Endodermal cell (in vitro differentiated cells): ENCODE data around the gene CEND1. TPM values are rescaled to one million over a fixed set of nuclear protein-coding genes. Genes with fewer than 3 reads are reported as not detected.
A peak's percentile ranks its signal among the peaks of the same experiment; 100 is the strongest.

Experiments used
- DNase-seq: peaks from one replicate; pipeline ENCODE4 v3.0.0-alpha.2; 2017
- H3K27ac ChIP-seq: 2 replicates; pipeline ENCODE4 v1.5.1; 2013; ENCODE audit warnings: mild to moderate bottlenecking, low read depth, low read length, moderate library complexity
- H3K27me3 ChIP-seq: 2 replicates; pipeline ENCODE4 v1.6.1; 2013; ENCODE audit warnings: mild to moderate bottlenecking, low read length, moderate library complexity; ENCODE audit not compliant: insufficient read depth, control insufficient read depth, poor library complexity, severe bottlenecking
- H3K36me3 ChIP-seq: 2 replicates; pipeline ENCODE4 v1.7.0; 2013; ENCODE audit warnings: mild to moderate bottlenecking, low read length, moderate library complexity; ENCODE audit not compliant: control insufficient read depth, insufficient read depth
- H3K4me1 ChIP-seq: one replicate; pipeline ENCODE4 v1.7.0; 2013; ENCODE audit warnings: low read length; ENCODE audit not compliant: control insufficient read depth, insufficient read depth
- H3K4me3 ChIP-seq: 2 replicates; pipeline ENCODE4 v1.5.1; 2013; ENCODE audit warnings: mild to moderate bottlenecking, low read length, moderate library complexity
- H3K9ac ChIP-seq: 2 replicates; pipeline ENCODE4 v1.6.1; 2013; ENCODE audit warnings: mild to moderate bottlenecking, low read length, moderate library complexity; ENCODE audit not compliant: poor library complexity, severe bottlenecking; ENCODE audit errors: extremely low read depth
- H3K9me3 ChIP-seq: 2 replicates; pipeline ENCODE4 v1.6.1; 2013; ENCODE audit warnings: mild to moderate bottlenecking, low read length, moderate library complexity; ENCODE audit not compliant: control insufficient read depth
- H3K27ac Mint-ChIP-seq: 2 replicates; pipeline ENCODE4 v1.8.0; 2020; ENCODE audit warnings: mixed read lengths
- H3K27me3 Mint-ChIP-seq: 2 replicates; pipeline ENCODE4 v1.8.0; 2021; ENCODE audit warnings: mild to moderate bottlenecking, mixed read lengths; ENCODE audit not compliant: insufficient read depth
- H3K36me3 Mint-ChIP-seq: 2 replicates; pipeline ENCODE4 v1.8.0; 2020; ENCODE audit warnings: low read depth, mixed read lengths
- H3K4me1 Mint-ChIP-seq: 2 replicates; pipeline ENCODE4 v1.8.0; 2020; ENCODE audit warnings: mixed read lengths
- H3K4me3 Mint-ChIP-seq: 2 replicates; pipeline ENCODE4 v1.8.0; 2020; ENCODE audit warnings: mild to moderate bottlenecking, moderate library complexity, mixed read lengths
- H3K9me3 Mint-ChIP-seq: 2 replicates; pipeline ENCODE4 v1.8.0; 2020; ENCODE audit warnings: mild to moderate bottlenecking, mixed read lengths
- WGBS, 2 experiments: methylation state at CpG; one replicate each; pipeline versions ENCODE4 v1.1.5 to v1.1.7; 2013; ENCODE audit warnings: missing lambda C conversion rate in 2 of 2, mixed read lengths in 1 of 2; ENCODE audit not compliant: insufficient coverage in 1 of 2, insufficient read length in 1 of 2; 5-methylcytosine and 5-hydroxymethylcytosine counted together
- total RNA-seq, 2 donors: library from RNA; stranded (reverse); fragmentation: NEBNext Ultra II Directional in 1 of 2; extraction: Animal tissue kit (Norgen Biotek cat#: 25700) in 1 of 2; gene quantifications; 2 replicates in 1 of 2; 3 replicates in 1 of 2; pipeline ENCODE4 v1.2.1, GENCODE V29; 2021
- TF ChIP-seq, protein P1 (sequence below): fragments of 200-600 bp; sonication (generic); conservative IDR thresholded peaks from 2 replicates; pipeline ENCODE4 v1.5.0; 2021; ENCODE audit warnings: antibody characterized with exemption, mild to moderate bottlenecking

CEND1 gene
- total RNA-seq, 2 donors from 2014 or later: not detected

DNA sequence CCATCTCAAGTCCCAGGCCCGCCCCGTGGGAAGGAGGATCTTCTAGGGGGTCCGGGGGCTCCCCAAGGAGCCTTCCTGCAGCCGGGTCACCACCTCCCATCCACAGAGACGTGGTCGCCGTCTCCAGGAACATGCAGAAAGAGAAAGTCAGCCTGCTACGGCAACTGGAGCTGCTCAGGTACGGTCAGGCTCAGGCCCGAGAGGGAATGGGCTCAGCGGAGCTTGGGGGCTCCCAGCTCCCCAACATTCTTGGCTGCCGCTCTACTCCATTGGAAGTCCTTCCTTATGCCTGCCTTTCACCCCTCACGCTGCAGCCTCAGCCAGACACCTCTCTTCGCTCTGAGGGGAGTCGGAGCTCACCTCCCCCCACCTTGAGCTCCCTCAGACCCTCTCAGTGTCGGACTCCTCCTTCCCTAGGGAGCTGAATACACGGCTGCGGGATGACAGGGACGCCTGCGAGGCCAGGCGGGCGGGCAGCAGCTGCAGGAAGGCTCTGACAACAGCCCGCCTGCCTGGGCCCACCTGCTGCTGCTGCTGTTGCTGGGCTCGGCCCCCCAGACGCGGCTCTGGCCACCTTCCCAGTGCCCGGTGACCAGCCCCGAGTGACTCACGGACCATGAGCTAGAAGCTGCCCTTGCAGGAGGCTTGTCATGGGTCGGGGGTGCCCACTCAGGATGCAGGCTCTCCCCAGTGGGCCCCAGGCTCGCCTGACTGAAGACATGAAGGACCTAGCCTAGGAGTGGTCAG is 41.4 kb upstream of the CEND1 start:
- Histone ChIP-seq H3K36me3 (peaks cover under 1% of the 10 kb centered on the region), H3K4me3 (no peak overlapping the region), H3K27ac (no peak overlapping the region), H3K27me3 (peaks cover 53% of the 10 kb centered on the region), H3K9ac (no peak overlapping the region), H3K4me1 (peaks cover 20% of the 10 kb centered on the region), H3K9me3 (no peaks in the 10 kb centered on the region)
- H3K27ac Mint-ChIP-seq: no peak overlapping the region
- peaks cover 24% of the 10 kb centered on the region for H3K4me1 Mint-ChIP-seq
- TF ChIP-seq, protein P1, sequence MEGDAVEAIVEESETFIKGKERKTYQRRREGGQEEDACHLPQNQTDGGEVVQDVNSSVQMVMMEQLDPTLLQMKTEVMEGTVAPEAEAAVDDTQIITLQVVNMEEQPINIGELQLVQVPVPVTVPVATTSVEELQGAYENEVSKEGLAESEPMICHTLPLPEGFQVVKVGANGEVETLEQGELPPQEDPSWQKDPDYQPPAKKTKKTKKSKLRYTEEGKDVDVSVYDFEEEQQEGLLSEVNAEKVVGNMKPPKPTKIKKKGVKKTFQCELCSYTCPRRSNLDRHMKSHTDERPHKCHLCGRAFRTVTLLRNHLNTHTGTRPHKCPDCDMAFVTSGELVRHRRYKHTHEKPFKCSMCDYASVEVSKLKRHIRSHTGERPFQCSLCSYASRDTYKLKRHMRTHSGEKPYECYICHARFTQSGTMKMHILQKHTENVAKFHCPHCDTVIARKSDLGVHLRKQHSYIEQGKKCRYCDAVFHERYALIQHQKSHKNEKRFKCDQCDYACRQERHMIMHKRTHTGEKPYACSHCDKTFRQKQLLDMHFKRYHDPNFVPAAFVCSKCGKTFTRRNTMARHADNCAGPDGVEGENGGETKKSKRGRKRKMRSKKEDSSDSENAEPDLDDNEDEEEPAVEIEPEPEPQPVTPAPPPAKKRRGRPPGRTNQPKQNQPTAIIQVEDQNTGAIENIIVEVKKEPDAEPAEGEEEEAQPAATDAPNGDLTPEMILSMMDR: no peak
- H3K9me3 Mint-ChIP-seq: no peaks in the 10 kb centered on the region
- no peak for DNase-seq
- H3K4me3 Mint-ChIP-seq: peak overlapping the region; percentile 59
- peaks cover 50% of the 10 kb centered on the region for H3K27me3 Mint-ChIP-seq
- H3K36me3 Mint-ChIP-seq: peaks cover 2% of the 10 kb centered on the region
- WGBS, 2 experiments: 14 to 33% methylated on average over 9 to 31 of the region's 31 CpGs

DNA sequence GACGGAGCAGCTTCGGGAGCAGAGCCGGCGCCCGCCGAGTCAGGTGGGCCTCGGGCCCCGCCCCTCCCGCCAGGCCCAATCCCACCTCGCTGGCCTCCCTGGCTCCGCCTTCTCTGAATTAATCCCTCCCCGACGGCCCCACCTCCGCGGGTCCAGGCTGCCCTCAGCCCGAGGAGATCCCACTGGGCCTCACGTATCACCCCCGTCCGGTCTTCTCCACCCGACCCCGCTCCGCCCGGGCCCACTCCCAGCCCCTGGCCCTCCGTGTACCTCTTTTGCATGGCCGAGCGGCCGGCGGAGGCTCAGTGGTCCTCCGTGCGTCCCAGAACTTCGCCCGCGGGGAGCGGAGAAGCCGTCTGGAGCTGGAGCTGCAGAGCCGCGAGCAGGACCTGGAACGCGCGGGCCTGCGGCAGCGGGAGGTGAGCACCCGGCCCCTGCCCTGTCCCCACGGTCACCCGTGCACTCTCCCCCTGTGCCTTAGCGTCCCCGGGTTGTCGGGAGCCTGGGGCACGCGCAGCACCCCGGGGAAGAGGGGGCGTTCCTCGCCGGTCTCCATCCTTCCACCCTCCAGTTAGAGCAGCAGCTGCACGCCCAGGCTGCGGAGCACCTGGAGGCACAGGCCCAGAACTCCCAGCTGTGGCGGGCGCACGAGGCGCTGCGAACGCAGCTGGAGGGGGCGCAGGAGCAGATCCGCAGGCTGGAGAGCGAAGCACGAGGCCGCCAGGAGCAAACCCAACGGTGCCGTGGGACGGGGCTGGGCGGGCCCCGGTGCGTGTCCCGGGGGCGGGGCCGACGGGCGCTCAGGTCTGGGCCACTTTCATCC is 40.6 kb upstream of the CEND1 start:
- 0 to 3% methylated on average over 2 to 78 of the region's 78 CpGs for WGBS, 2 experiments
- H3K9me3 ChIP-seq: no peaks in the 10 kb centered on the region
- TF ChIP-seq, protein P1: no peak
- Mint-ChIP-seq H3K36me3 (no peaks in the 10 kb centered on the region), H3K27ac (no peak overlapping the region), H3K9me3 (no peaks in the 10 kb centered on the region), H3K4me1 (peaks cover 24% of the 10 kb centered on the region), H3K4me3 (peak overlapping the region; percentile 59), H3K27me3 (peaks cover 50% of the 10 kb centered on the region)
- no peaks in the 10 kb centered on the region for H3K36me3 ChIP-seq
- H3K4me3 ChIP-seq: peak overlapping the region; percentile 56
- no peak overlapping the region for H3K9ac ChIP-seq
- H3K4me1 ChIP-seq: peaks cover 20% of the 10 kb centered on the region
- DNase-seq: peak; percentile 96
- H3K27ac ChIP-seq: no peak overlapping the region
- H3K27me3 ChIP-seq: peaks cover 61% of the 10 kb centered on the region

DNA sequence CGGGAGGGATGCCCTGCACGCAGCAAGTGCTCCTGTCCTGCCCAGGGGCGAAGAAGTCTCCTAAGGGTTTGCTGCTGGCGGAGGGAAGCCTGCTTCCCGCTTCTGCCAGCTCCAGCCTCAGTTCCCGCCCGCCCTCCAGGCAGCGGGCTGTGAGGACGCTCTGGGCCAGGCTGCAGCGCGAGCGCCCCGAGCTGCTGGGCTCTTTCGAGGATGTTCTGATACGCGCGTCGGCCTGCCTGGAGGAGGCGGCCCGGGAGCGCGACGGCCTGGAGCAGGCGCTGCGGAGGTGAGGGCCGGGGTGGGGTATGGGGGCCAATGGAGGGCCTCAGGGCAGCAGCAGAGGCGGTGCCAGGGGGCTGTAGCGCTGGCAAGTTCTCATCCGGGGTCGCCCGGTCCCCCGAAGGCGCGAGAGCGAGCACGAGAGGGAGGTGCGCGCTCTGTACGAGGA is 40.0 kb upstream of the CEND1 start:
- Histone ChIP-seq H3K9ac (no peak overlapping the region), H3K36me3 (no peaks in the 10 kb centered on the region), H3K4me1 (peaks cover 20% of the 10 kb centered on the region), H3K27ac (no peak overlapping the region), H3K27me3 (peaks cover 66% of the 10 kb centered on the region), H3K4me3 (peak overlapping the region; percentile 66), H3K9me3 (no peaks in the 10 kb centered on the region)
- H3K4me3 Mint-ChIP-seq: peak overlapping the region; percentile 59
- peaks cover 5% of the 10 kb centered on the region for H3K36me3 Mint-ChIP-seq
- TF ChIP-seq, protein P1: no peak
- H3K9me3 Mint-ChIP-seq: no peaks in the 10 kb centered on the region
- H3K4me1 Mint-ChIP-seq: peaks cover 24% of the 10 kb centered on the region
- WGBS, 2 experiments: 0 to 4% methylated on average over 17 to 39 of the region's 39 CpGs
- DNase-seq: no peak
- peaks cover 50% of the 10 kb centered on the region for H3K27me3 Mint-ChIP-seq
- no peak overlapping the region for H3K27ac Mint-ChIP-seq
